GM21529 (cell line): ENCODE data around the gene SLBP.

Source experiments
- ATAC-seq: cut with Tn5 transposase; IDR thresholded peaks from one replicate; pipeline ENCODE4 v1.9.1; 2021; ENCODE audit not compliant: unreplicated experiment

SLBP gene

GRCh38 chr4:1749370-1749769 lies 37.3 kb upstream of the SLBP start:
- ATAC-seq, result no peak

- no peak for ATAC-seq
These were observed 36.4 kb upstream of the SLBP start for GRCh38 chr4:1748465-1748995.

GRCh38 chr4:1747603-1747967 lies 35.5 kb upstream of the SLBP start:
- ATAC-seq, result no peak

GRCh38 chr4:1746919-1747602 lies 34.9 kb upstream of the SLBP start:
- ATAC-seq, result no peak

GRCh38 chr4:1746265-1746691 lies 34.2 kb upstream of the SLBP start:
- no peak for ATAC-seq

GRCh38 chr4:1745697-1746096 lies 33.6 kb upstream of the SLBP start:
- ATAC-seq, result no peak

GRCh38 chr4:1745165-1745564 lies 33.0 kb upstream of the SLBP start:
- no peak for ATAC-seq

GRCh38 chr4:1744552-1744951 lies 32.4 kb upstream of the SLBP start:
- no peak for ATAC-seq

DNA sequence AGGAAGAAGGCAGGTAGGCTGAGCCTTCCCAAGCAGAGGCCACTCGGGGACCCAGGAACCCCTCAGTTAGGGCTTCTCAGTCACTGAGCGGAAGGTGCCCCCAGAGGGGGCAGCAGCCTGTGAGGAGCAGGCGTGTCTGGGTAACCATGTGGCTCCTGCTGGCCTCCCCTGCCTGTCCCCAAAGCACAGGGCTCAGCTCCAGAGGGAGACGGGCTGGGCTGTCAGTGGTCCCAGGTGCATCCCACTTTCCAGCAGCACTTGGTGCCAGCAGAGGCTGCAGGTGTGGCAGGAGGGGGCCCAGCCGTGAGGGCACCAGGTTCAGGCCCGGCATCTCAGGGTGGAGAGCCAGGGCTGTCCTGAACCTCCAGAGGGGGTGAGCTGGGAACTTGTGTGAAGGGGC lies 31.9 kb upstream of the SLBP start:
- no peak for ATAC-seq

DNA sequence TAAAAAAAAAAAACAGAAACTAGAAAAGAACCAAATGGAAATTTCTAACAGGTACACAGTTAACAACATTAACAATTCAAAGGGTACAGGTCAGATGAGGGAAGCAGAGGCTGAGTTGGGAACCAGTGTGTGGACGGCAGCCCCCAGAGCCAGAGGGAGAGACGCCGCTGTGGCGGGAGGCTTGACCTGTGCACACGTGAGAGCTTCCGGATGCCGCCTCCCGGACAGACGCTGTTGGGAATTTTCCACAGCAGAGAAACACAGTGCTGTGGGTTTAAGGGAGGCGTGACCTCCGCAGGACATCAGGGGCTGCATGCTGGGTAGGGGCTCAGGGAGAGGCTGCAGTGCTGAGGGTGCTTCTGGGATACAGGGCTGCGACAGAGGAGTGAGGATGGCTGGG lies 31.4 kb upstream of the SLBP start:
- ATAC-seq, result no peak

GRCh38 chr4:1741208-1741607 lies 29.1 kb upstream of the SLBP start:
- ATAC-seq, result no peak

GRCh38 chr4:1740021-1740545 lies 28.0 kb upstream of the SLBP start:
- ATAC-seq, result no peak

- ATAC-seq, result no peak
These were observed 27.2 kb upstream of the SLBP start for GRCh38 chr4:1739358-1739757.

DNA sequence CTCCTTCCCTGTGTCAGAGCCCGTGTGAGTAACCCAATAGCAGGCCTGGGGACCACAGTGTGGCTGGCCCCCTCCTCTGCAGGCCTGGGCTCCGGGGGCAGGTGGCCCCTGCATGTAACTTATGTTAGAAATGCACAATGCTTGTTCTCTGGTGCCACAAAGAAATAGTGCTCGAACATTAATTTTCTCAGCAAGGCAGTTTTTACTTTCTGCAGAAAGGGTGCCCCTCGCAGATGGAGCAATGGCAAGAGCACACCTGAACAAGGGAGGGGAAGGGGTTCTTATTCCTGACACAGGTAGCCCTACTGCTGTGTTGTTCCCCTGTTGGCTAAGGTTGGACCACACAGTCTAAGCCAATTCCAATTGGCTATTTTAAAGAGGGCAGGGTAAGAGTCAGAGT lies 26.3 kb upstream of the SLBP start:
- ATAC-seq, result no peak

- no peak for ATAC-seq
These were observed 25.5 kb upstream of the SLBP start for GRCh38 chr4:1737666-1738065.

DNA sequence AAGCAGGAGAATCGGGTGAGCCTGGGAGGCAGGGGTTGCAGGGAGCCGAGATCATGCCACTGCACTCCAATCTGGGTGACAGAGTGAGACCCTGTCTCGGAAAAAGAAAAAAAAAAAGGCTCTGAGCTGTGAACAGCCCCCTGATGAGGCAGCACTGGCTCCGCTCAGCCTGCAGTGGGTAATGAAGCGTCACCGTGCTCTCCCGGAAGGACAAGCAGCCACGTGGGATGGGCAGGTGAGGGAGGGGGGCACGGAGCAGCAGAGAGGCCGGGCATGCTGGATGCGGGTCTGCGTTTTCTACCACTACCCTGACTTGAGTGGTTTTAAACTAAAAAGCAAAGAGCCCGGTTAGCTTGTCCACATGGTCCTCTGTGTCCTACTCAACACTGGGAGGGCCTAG lies 24.7 kb upstream of the SLBP start:
- no peak for ATAC-seq

GRCh38 chr4:1735215-1735614 lies 23.1 kb upstream of the SLBP start:
- ATAC-seq, result no peak

- no peak for ATAC-seq
These were observed 20.8 kb upstream of the SLBP start for GRCh38 chr4:1732911-1733310.

- ATAC-seq, result no peak
These were observed 19.1 kb upstream of the SLBP start for GRCh38 chr4:1731180-1731579.

GRCh38 chr4:1730532-1731135 lies 18.5 kb upstream of the SLBP start:
- ATAC-seq, result no peak

- ATAC-seq, result no peak
These were observed 16.2 kb upstream of the SLBP start for GRCh38 chr4:1728061-1728980.
